Right cardiac atrium (tissue), 5 donors: ENCODE measurements around the gene STXBP5. TPM values are rescaled to one million over a fixed set of nuclear protein-coding genes. Genes with fewer than 3 reads are reported as not detected.

Experiments used
- ATAC-seq, 2 donors: fragments of 200-7000 bp; cut with Tn5 transposase; one replicate each; pipeline versions ENCODE4 v1.8.0 to v1.9.1; 2020; ENCODE audit warnings: moderate library complexity in 2 of 2, mild to moderate bottlenecking in 1 of 2
- DNase-seq, 3 donors: peaks; one replicate each; pipeline ENCODE4 v3.0.0-alpha.2; 2020
- H3K27ac ChIP-seq: one replicate; pipeline ENCODE4 v1.5.1; 2013; ENCODE audit warnings: mild to moderate bottlenecking, low read length, control low read depth, moderate library complexity
- H3K27me3 ChIP-seq: one replicate; pipeline ENCODE4 v1.6.1; 2013; ENCODE audit not compliant: control insufficient read depth, insufficient read depth
- H3K4me1 ChIP-seq: one replicate; pipeline ENCODE4 v1.6.1; 2013; ENCODE audit warnings: low read length; ENCODE audit not compliant: control insufficient read depth, insufficient read depth
- H3K4me3 ChIP-seq: one replicate; pipeline ENCODE4 v1.5.1; 2013; ENCODE audit warnings: low read length, control low read depth
- H3K9me3 ChIP-seq: one replicate; pipeline ENCODE4 v1.6.1; 2013; ENCODE audit warnings: low read length; ENCODE audit not compliant: control insufficient read depth
- WGBS: extraction: QIAGEN DNeasy Blood & Tissue Kit; methylation state at CpG from one replicate; pipeline ENCODE4 v1.1.7; 2013; 5-methylcytosine and 5-hydroxymethylcytosine counted together
- intact Hi-C, 4 donors: fragments of 100-400 bp; cut with DNase I; formaldehyde crosslinking; loops; one replicate each; pipeline versions ENCODE4 v1.11.0 to v1.14.0; 2022 to 2023
- polyA plus RNA-seq: library from polyadenylated mRNA; stranded (reverse); fragments of 200-250 nt; gene quantifications from one replicate; pipeline ENCODE4 v1.2.3, GENCODE V29; 2013
- total RNA-seq, 4 donors: library from RNA; stranded (reverse); fragmentation: NEBNext Ultra II Directional; extraction: Animal tissue kit (Norgen Biotek cat#: 25700); gene quantifications; one replicate each; pipeline ENCODE4 v1.2.1, GENCODE V29; 2021
- donor health status: healthy with polysubstance abuse.
- donor health status: DM: no; HTN: yes; CAD: no.
- donor health status: DM: no; HTN: no; CAD: no.
- donor health status: DM: no; HTN: yes; CAD: no; lungs with severe emphysema.
- donor health status: DM: yes; HTN: yes; CAD: no.

STXBP5 gene
- total and polyA plus RNA-seq, 5 donors, result 6.4 to 13.0 (median 12.1) TPM

GRCh38 chr6:147278891-147279290, 74.7 kb downstream of the STXBP5 start:
- 92% methylated on average over 2 of the region's 2 CpGs for WGBS
- ATAC-seq (no peak), DNase-seq (no peak)
- no peaks in the 10 kb centered on the region for H3K9me3 ChIP-seq
- intact Hi-C loops, result loop anchor here in 1 of 4 donors (10.0 kb wide), 1 partner anchor 74 kb away; the partner anchor contains the start of gene STXBP5
- no peak overlapping the region for H3K4me3 ChIP-seq
- H3K27ac ChIP-seq, result no peak overlapping the region
- H3K27me3 ChIP-seq, result no peaks in the 10 kb centered on the region
- no peaks in the 10 kb centered on the region for H3K4me1 ChIP-seq

- DNase-seq (no peak), ATAC-seq (no peak)
- H3K9me3 ChIP-seq, result no peaks in the 10 kb centered on the region
- intact Hi-C loops, result loop anchor here in 1 of 4 donors (10.0 kb wide), 1 partner anchor 75 kb away; the partner anchor contains the start of gene STXBP5
- H3K27ac ChIP-seq, result no peak overlapping the region
- H3K4me1 ChIP-seq, result no peaks in the 10 kb centered on the region
- WGBS, result 91% methylated on average over 2 of the region's 2 CpGs
- no peak overlapping the region for H3K4me3 ChIP-seq
- H3K27me3 ChIP-seq, result no peaks in the 10 kb centered on the region
These were observed 75.2 kb downstream of the STXBP5 start for GRCh38 chr6:147279427-147279826.

- intact Hi-C loops, result loop anchor here in 1 of 4 donors (5.0 kb wide), 1 partner anchor 425 kb away; no protein-coding TSS in a partner anchor
- no peak for ATAC-seq
- H3K4me1 ChIP-seq, result no peaks in the 10 kb centered on the region
- DNase-seq, result no peak
- no peak overlapping the region for H3K27ac ChIP-seq
- H3K9me3 ChIP-seq, result no peaks in the 10 kb centered on the region
- no peak overlapping the region for H3K4me3 ChIP-seq
- no peaks in the 10 kb centered on the region for H3K27me3 ChIP-seq
- 93% methylated on average over 2 of the region's 2 CpGs for WGBS
These were observed 77.8 kb downstream of the STXBP5 start for GRCh38 chr6:147281895-147282565.

GRCh38 chr6:147282566-147282959, 78.3 kb downstream of the STXBP5 start:
- WGBS, result 87% methylated on average over 4 of the region's 4 CpGs
- ATAC-seq (no peak), DNase-seq (no peak)
- intact Hi-C loops, result loop anchor here in 1 of 4 donors (5.0 kb wide), 1 partner anchor 425 kb away; no protein-coding TSS in a partner anchor
- no peaks in the 10 kb centered on the region for H3K4me1 ChIP-seq
- no peak overlapping the region for H3K27ac ChIP-seq
- H3K27me3 ChIP-seq, result no peaks in the 10 kb centered on the region
- H3K4me3 ChIP-seq, result no peak overlapping the region
- H3K9me3 ChIP-seq, result no peaks in the 10 kb centered on the region

- no peak for ATAC-seq
These were observed 79.2 kb downstream of the STXBP5 start for GRCh38 chr6:147283460-147283859.

GRCh38 chr6:147285087-147285855, 81.1 kb downstream of the STXBP5 start:
- ATAC-seq (peak in 1 of 2 donors; percentile 64), DNase-seq (no peak)
- peaks cover 2% of the 10 kb centered on the region for H3K4me1 ChIP-seq
- H3K27ac ChIP-seq, result no peak overlapping the region
- WGBS, result 26% methylated on average over 3 of the region's 3 CpGs
- H3K4me3 ChIP-seq, result no peak overlapping the region
- H3K9me3 ChIP-seq, result no peaks in the 10 kb centered on the region
- no peaks in the 10 kb centered on the region for H3K27me3 ChIP-seq
- intact Hi-C loops, result loop anchor here in 3 of 4 donors (5.0 kb wide), 1 partner anchor 428 kb away; no protein-coding TSS in a partner anchor

More at GRCh38 chr6:147283460-147283859, 79.2 kb downstream of the STXBP5 start:
- no peak overlapping the region for H3K27ac ChIP-seq
- no peak for DNase-seq
- 78% methylated on average over 5 of the region's 5 CpGs for WGBS
- no peak overlapping the region for H3K4me3 ChIP-seq
- peaks cover 2% of the 10 kb centered on the region for H3K4me1 ChIP-seq
- no peaks in the 10 kb centered on the region for H3K27me3 ChIP-seq
- H3K9me3 ChIP-seq, result no peaks in the 10 kb centered on the region
- intact Hi-C loops, result loop anchor here in 1 of 4 donors (5.0 kb wide), 1 partner anchor 426 kb away; no protein-coding TSS in a partner anchor

GRCh38 chr6:147287869-147288271, 83.7 kb downstream of the STXBP5 start:
- Histone ChIP-seq H3K4me3 (no peak overlapping the region), H3K9me3 (no peaks in the 10 kb centered on the region), H3K4me1 (peaks cover 2% of the 10 kb centered on the region), H3K27me3 (no peaks in the 10 kb centered on the region), H3K27ac (no peak overlapping the region)
- WGBS, result 55% methylated on average over 3 of the region's 3 CpGs
- intact Hi-C loops, result loop anchor here in 3 of 4 donors (5.0 kb wide), 1 partner anchor 431 kb away; no protein-coding TSS in a partner anchor
- DNase-seq, result no peak
- ATAC-seq, result peak in 1 of 2 donors; percentile 56

GRCh38 chr6:147297124-147297523, 92.9 kb downstream of the STXBP5 start:
- Histone ChIP-seq H3K4me1 (no peaks in the 10 kb centered on the region), H3K27ac (no peak overlapping the region), H3K9me3 (no peaks in the 10 kb centered on the region), H3K4me3 (no peak overlapping the region), H3K27me3 (no peaks in the 10 kb centered on the region)
- DNase-seq (no peak), ATAC-seq (no peak)
- intact Hi-C loops, result no loop called here
- 98% methylated on average over 2 of the region's 2 CpGs for WGBS

- WGBS, result 96% methylated on average over 3 of the region's 3 CpGs
- intact Hi-C loops, result no loop called here
- Histone ChIP-seq H3K4me3 (no peak overlapping the region), H3K4me1 (no peaks in the 10 kb centered on the region), H3K27ac (no peak overlapping the region), H3K27me3 (no peaks in the 10 kb centered on the region), H3K9me3 (no peaks in the 10 kb centered on the region)
- DNase-seq, result no peak
- ATAC-seq, result no peak
These were observed 93.6 kb downstream of the STXBP5 start for GRCh38 chr6:147297663-147298316.

GRCh38 chr6:147298461-147298860, 94.2 kb downstream of the STXBP5 start:
- WGBS, result 97% methylated on average over 2 of the region's 2 CpGs
- H3K27me3 ChIP-seq, result no peaks in the 10 kb centered on the region
- no peak overlapping the region for H3K27ac ChIP-seq
- no peak for DNase-seq
- intact Hi-C loops, result no loop called here
- no peak for ATAC-seq
- H3K4me1 ChIP-seq, result no peaks in the 10 kb centered on the region
- no peaks in the 10 kb centered on the region for H3K9me3 ChIP-seq
- no peak overlapping the region for H3K4me3 ChIP-seq
